K562 (cell line): ENCODE measurements around the gene ANTKMT. TPM values are rescaled to one million over a fixed set of nuclear protein-coding genes. Genes with fewer than 3 reads are reported as not detected.

Experiments
- ATF3 ChIP-seq, 2 experiments: fragments of 450-650 bp in 1 of 2; sonication (generic) in 1 of 2; formaldehyde crosslinking in 1 of 2; IDR thresholded peaks in 1 of 2; conservative IDR thresholded peaks in 1 of 2; 2 replicates each; pipeline versions ENCODE4 v1.6.1 to v1.8.1; 2016 to 2023; ENCODE audit warnings: mild to moderate bottlenecking in 2 of 2, moderate library complexity in 2 of 2, inconsistent platforms in 1 of 2, missing genetic modification reagents in 1 of 2
- CHD4 ChIP-seq: fragments of 200-600 bp; sonication (generic); IDR thresholded peaks from 3 replicates; pipeline ENCODE4 v1.6.1; 2012; ENCODE audit warnings: low read depth, mild to moderate bottlenecking, mixed read lengths, low read length, inconsistent platforms; ENCODE audit not compliant: insufficient read depth, insufficient replicate concordance, poor library complexity, severe bottlenecking
- CXXC5 ChIP-seq: fragments of 250-450 bp; sonication (Bioruptor Pico); IDR thresholded peaks from 2 replicates; pipeline ENCODE4 v1.8.0; 2022; ENCODE audit warnings: inconsistent platforms, mild to moderate bottlenecking, moderate library complexity
- DACH1 ChIP-seq: fragments of 450-650 bp; IDR thresholded peaks from 2 replicates; pipeline ENCODE4 v1.6.1; 2018; ENCODE audit not compliant: partially characterized antibody
- ID3 ChIP-seq, 2 experiments: fragments of 250-450 bp in 1 of 2; fragments of 450-650 bp in 1 of 2; sonication (Bioruptor Pico) in 1 of 2; IDR thresholded peaks; 2 replicates each; pipeline versions ENCODE4 v1.6.1 to v1.8.0; 2016 to 2021; ENCODE audit warnings: mild to moderate bottlenecking in 2 of 2, moderate library complexity in 2 of 2, missing compliant biosample characterization in 1 of 2, missing genetic modification characterization in 1 of 2
- MCM3 ChIP-seq: fragments of 450-650 bp; IDR thresholded peaks from 2 replicates; pipeline ENCODE4 v1.6.1; 2016
- POLR2G ChIP-seq: fragments of 200-400 bp; formaldehyde crosslinking; IDR thresholded peaks from 2 replicates; pipeline ENCODE4 v1.6.1; 2017; ENCODE audit warnings: low read depth, mild to moderate bottlenecking, antibody characterized with exemption, low read length, moderate library complexity
- RBFOX2 ChIP-seq: fragments of 200-400 bp; formaldehyde crosslinking; IDR thresholded peaks from 2 replicates; pipeline ENCODE4 v1.6.1; 2017; ENCODE audit warnings: low read depth, mild to moderate bottlenecking, low read length, moderate library complexity
- RBM39 ChIP-seq: fragments of 200-400 bp; formaldehyde crosslinking; optimal IDR thresholded peaks from 2 replicates; pipeline ENCODE3; 2018; ENCODE audit warnings: low read depth, low read length
- TARDBP ChIP-seq: fragments of 450-650 bp; IDR thresholded peaks from 2 replicates; pipeline ENCODE4 v1.6.1; 2016
- TEAD4 ChIP-seq, 2 experiments: sonication (generic) in 1 of 2; formaldehyde crosslinking in 1 of 2; IDR thresholded peaks; 2 replicates each; pipeline versions ENCODE4 v1.6.1 to v1.8.0; 2012 to 2022; ENCODE audit warnings: borderline replicate concordance in 1 of 2, inconsistent platforms in 1 of 2, low read length in 1 of 2, mild to moderate bottlenecking in 1 of 2, missing genetic modification reagents in 1 of 2
- THAP12 ChIP-seq: fragments of 250-450 bp; sonication (Bioruptor Pico); IDR thresholded peaks from 2 replicates; pipeline ENCODE4 v1.9.0; 2021; ENCODE audit warnings: mild to moderate bottlenecking, inconsistent platforms
- THAP7 ChIP-seq: fragments of 250-450 bp; sonication (Bioruptor Pico); IDR thresholded peaks from 2 replicates; pipeline ENCODE4 v1.5.0; 2021
- ZFP36 ChIP-seq: fragments of 150-350 bp; IDR thresholded peaks from 2 replicates; pipeline ENCODE4 v1.6.1; 2018; ENCODE audit warnings: low read length, low read depth; ENCODE audit not compliant: partially characterized antibody
- ZFP91 ChIP-seq: sonication (generic); formaldehyde crosslinking; IDR thresholded peaks from 2 replicates; pipeline ENCODE4 v1.8.0; 2022; ENCODE audit warnings: mild to moderate bottlenecking, missing genetic modification reagents
- ZNF282 ChIP-seq: sonication (generic); formaldehyde crosslinking; IDR thresholded peaks from 2 replicates; pipeline ENCODE4 v1.8.1; 2023; ENCODE audit warnings: missing genetic modification reagents
- ZNF511 ChIP-seq: sonication (generic); formaldehyde crosslinking; IDR thresholded peaks from 2 replicates; pipeline ENCODE4 v1.8.0; 2022; ENCODE audit warnings: mild to moderate bottlenecking, missing genetic modification reagents
- ZNF561 ChIP-seq: fragments of 450-650 bp; formaldehyde crosslinking; conservative IDR thresholded peaks from 2 replicates; pipeline ENCODE4 v1.4.0; 2020; ENCODE audit warnings: mild to moderate bottlenecking, moderate library complexity
- polyA plus RNA-seq, 8 experiments: library from polyadenylated mRNA; depleted of rRNA in 4 of 8; stranded (reverse) in 5 of 8; unstranded in 3 of 8; fragments of >200 nt; fragmentation: Nextera tagmentation in 2 of 8; fragmentation: Illumina TruSeq in 1 of 8; extraction: Ambion mirVana in 2 of 8; extraction: Trizol in 1 of 8; gene quantifications; 2 replicates each; pipeline versions ENCODE4 v1.2.1 to v1.2.3, GENCODE V29; 2011 to 2014; ENCODE audit warnings: inconsistent platforms in 1 of 8, missing spikeins in 1 of 8
- total RNA-seq, 7 experiments: library from RNA; depleted of rRNA in 6 of 7; stranded (reverse); fragments of >200 nt in 6 of 7; fragmentation: Illumina TruSeq in 2 of 7; extraction: Trizol in 2 of 7; gene quantifications; 2 replicates each; pipeline versions ENCODE4 v1.2.1 to v1.2.3, GENCODE V29; 2011 to 2021; ENCODE audit warnings: low replicate concordance in 1 of 7

The ANTKMT gene
- total and polyA plus RNA-seq, 9 of the 15 experiments (the other 6 are each of a cell fraction or from before 2014, with no cell fraction given): 0.58 to 217 (median 19.1) TPM

GRCh38 chr16:674968-675883 lies 45.7 kb upstream of the ANTKMT start, which contains the start of gene RHBDL1 (continued):
- TF ChIP-seq MCM3 (no peak), ZNF282 (CRISPR knock-in tag) (no peak), POLR2G (peak; percentile 87), THAP7 (peak; percentile 44; the same call in 1 of the 2 replicates), RBM39 (peak; percentile 20), DACH1 (peak; percentile 65), ZFP91 (CRISPR knock-in tag) (peak; percentile 48; the same call in 1 of the 2 replicates), ATF3 (IDR thresholded peaks at IDR 0.05) (no peak), ATF3 (CRISPR knock-in tag; conservative IDR thresholded peaks at IDR 0.05) (no peak), ID3 (CRISPR knock-in tag; IDR thresholded peaks at IDR 0.05) (no peak), ID3 (tag; IDR thresholded peaks at IDR 0.05) (0 out of 2 replicates have a peak, but pooled peaks have one; percentile 33), CHD4 (peak; percentile 40), ZNF561 (CRISPR knock-in tag) (no peak), ZFP36 (peak; percentile 100), TEAD4 (IDR thresholded peaks at IDR 0.05; ENCODE audit: low read length) (0 out of 2 replicates have a peak, but pooled peaks have one; percentile 5), TEAD4 (CRISPR knock-in tag; IDR thresholded peaks at IDR 0.05; ENCODE audit: borderline replicate concordance) (no peak), CXXC5 (CRISPR knock-in tag) (peak; percentile 71; the same call in 1 of the 2 replicates), THAP12 (CRISPR knock-in tag) (peak; percentile 65), RBFOX2 (peak; percentile 77), TARDBP (peak; percentile 66; the same call in 1 of the 2 replicates), ZNF511 (CRISPR knock-in tag) (0 out of 2 replicates have a peak, but pooled peaks have one; percentile 19)
